22Rv1 (cell line): Measurements from ENCODE around the gene TFPI.

Experiments
- H3K27ac ChIP-seq: fragments of 450-650 bp; 2 replicates; pipeline ENCODE4 v1.5.1; 2017
- ZFX ChIP-seq: fragments of 450-650 bp; IDR thresholded peaks from 2 replicates; pipeline ENCODE4 v1.6.1; 2017; ENCODE audit warnings: antibody characterized with exemption, borderline replicate concordance
- TF ChIP-seq, protein P1 (sequence below): fragments of 450-650 bp; IDR thresholded peaks from 2 replicates; pipeline ENCODE4 v1.5.1; 2017; ENCODE audit warnings: mild to moderate bottlenecking

Gene TFPI

DNA sequence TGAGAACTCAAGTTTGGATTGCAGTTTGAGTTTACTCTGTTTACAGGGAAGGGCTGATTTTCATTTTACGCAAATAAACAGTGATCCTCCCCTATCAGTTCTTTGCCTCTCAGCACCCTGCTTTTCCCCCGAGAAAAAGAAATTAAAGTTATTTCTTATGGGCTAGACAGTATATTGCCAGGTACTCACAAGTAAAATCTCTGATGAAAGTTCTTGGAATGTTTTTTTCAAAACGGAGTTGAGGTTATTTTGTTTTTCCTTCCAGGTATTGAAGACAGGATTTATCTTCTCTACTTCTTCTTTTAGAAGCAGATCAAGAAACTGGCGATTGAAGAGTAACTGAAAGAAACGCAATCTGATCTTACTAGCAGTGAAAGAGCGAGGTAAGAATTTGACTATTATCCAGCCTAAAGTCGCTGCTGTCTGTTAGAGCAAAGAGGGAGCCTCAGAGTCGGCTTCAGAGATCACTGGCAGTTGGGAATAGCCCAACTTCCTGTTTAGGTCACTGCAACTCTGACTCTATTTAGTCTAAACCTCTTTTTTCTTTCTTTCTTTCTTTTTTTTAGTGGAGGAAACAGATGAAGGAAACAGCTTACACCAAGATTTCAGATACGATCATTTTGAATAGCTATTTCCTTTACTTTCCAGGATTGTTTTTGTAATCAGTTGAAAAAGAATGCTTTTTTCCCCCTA, at the start of gene TFPI:
Gene TFPI (minus strand): TSS at position 425 of the 693 bp plus-strand sequence. CDS start 50,667 bp downstream, outside the sequence.
- TF ChIP-seq ZFX = no peak
- TF ChIP-seq, protein P1, sequence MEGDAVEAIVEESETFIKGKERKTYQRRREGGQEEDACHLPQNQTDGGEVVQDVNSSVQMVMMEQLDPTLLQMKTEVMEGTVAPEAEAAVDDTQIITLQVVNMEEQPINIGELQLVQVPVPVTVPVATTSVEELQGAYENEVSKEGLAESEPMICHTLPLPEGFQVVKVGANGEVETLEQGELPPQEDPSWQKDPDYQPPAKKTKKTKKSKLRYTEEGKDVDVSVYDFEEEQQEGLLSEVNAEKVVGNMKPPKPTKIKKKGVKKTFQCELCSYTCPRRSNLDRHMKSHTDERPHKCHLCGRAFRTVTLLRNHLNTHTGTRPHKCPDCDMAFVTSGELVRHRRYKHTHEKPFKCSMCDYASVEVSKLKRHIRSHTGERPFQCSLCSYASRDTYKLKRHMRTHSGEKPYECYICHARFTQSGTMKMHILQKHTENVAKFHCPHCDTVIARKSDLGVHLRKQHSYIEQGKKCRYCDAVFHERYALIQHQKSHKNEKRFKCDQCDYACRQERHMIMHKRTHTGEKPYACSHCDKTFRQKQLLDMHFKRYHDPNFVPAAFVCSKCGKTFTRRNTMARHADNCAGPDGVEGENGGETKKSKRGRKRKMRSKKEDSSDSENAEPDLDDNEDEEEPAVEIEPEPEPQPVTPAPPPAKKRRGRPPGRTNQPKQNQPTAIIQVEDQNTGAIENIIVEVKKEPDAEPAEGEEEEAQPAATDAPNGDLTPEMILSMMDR = no peak
- H3K27ac ChIP-seq = peak within 1 kb of the TSS; percentile 91

DNA sequence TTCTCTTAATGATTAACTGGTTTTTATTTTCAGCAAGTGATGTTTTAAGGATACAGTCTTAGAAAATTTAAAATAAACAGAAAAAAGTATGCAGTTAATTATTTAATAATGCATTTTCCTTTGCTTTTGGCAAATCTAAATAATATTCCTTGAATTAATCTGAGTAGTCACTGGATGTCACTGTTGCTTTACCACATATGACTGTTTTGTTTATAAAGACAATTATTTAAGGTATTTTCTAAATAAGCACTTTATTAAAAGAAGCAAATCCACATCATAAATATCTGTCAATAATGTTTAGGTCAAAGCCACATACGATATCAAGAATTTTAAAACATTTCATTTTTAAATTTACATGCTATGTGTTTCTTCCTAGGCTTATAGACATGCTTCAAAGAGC, 40.6 kb upstream of the TFPI start:
- peak overlapping the region; percentile 64; the same call in 1 of the 2 replicates for H3K27ac ChIP-seq
- no peak for TF ChIP-seq ZFX
- TF ChIP-seq, protein P1 = peak; percentile 64

DNA sequence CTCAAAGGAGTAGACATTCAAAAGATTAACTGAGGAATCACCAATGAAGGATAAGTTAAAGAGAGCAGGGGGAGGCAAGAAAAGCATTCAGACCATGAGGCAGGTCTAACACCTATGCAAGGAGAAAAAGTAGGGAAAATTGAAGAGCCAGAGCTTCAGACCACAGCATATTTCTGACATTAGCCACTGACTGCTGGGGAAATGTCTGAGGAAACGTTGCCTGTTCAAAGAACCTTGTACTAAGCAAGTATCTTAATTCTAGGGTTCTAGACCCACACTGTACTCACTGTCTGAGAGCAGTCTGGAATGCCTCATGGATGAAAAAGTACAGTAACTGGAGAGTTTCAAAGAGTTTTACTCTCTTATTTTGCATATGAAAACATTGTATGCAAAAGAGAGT, 39.5 kb upstream of the TFPI start:
- TF ChIP-seq, protein P1 = no peak
- TF ChIP-seq ZFX = no peak
- H3K27ac ChIP-seq = no peak overlapping the region

DNA sequence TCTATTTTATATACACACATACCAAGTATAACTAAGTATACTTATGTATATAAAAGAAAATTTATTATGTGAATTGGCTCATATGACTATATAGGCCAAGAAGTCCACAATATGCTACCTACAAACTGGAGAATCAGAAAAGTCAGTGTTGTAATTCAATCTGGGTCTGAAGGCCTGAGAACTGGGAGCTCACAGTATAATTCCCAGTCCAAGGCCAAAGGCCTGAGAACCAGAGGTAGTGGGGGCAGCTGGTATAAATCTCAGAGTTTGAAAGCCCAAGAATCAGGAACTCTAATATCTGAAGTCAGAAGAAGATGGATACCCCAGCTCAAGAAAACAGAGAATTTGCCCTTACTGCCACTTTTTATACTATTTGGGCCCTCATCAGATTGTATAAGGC, 38.9 kb upstream of the TFPI start:
- no peak for TF ChIP-seq ZFX
- TF ChIP-seq, protein P1 = no peak
- H3K27ac ChIP-seq = no peak overlapping the region

DNA sequence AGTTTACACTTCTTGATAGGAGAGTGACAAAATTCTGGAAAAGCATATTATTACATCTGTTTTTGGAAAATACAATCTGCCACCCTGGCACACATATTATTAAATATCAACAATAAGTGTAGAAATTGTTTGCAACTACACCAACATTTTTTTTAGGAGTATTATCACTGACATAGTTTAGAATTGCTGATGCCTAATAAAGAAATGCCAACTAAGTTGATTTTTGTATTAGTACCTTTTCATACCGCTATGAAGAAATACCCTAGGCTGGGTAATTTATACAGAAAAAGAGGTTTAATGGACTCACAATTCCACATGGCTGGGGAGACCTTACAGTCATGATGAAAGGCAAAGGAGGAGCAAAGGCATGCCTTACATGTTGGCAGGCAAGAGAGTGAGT, 35.9 kb upstream of the TFPI start:
- no peak overlapping the region for H3K27ac ChIP-seq
- no peak for TF ChIP-seq ZFX
- TF ChIP-seq, protein P1 = no peak

DNA sequence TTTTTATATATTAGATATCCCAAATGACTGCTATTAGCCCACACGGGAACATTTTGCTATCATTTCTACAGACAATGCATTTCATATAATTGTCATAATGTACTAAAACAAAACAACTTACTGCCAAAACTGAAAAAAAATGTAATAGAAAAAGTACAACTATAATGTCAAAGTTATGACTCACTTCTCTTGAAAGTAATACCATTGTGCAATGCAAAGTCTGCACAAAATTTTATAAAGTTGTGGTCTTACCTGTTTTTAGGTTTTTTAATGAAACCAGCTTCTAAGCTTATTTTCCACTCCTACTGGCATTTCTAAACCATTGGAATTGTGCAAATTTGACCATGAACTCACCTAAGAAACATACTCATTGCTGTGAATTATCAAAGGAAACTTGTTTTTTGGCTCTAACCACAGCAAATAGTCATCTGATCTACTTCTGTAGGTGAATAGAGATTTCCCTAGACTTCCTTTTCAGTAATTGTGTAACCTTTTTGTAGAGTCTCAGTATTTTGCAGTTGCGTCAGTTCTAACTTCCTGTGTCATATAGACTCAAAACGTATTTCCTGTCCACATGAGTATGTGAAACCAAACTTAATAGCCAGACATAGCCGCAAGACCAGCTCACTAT, 31.9 kb upstream of the TFPI start:
- TF ChIP-seq, protein P1 = no peak
- TF ChIP-seq ZFX = no peak
- no peak overlapping the region for H3K27ac ChIP-seq

DNA sequence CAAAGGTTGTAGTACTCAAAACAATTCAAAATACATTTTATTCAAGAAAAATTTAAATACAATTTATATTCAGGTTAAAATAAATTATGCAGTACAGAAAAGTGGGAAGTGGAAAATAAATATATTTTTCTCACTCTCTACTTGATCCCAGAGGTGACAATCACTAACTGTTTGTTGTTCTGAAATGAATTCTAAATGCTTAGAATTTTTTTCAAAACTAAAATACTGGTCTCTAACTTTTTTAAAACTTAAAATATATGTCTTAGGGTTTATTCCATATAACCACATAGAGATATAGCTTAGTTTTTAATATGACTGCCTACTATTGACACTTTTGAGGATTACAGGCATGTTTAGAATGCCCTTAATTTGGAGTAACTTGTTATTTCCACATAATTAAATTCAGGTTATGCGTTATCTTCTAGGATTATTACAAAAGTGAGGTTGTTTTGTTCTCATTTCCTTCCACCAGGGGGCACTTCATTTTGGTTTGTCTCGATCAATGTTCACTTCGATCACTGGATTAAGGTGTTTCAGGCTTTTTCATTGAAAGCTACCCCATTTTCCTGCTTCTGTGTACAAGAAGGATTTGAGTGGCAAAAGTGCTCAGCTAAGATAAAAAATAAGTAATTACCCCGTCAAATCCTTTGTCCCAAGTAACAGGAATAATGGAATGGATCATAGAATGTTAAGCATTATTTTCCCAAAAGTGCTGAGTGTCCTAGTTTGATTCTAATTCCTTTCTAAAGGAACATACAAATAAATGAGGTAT, 27.1 kb upstream of the TFPI start:
- TF ChIP-seq, protein P1 = peak; percentile 69
- TF ChIP-seq ZFX = no peak
- no peak overlapping the region; the same call in 1 of the 2 replicates for H3K27ac ChIP-seq
